Measurements from ENCODE around the gene SLC26A9. TPM values are rescaled to one million over a fixed set of nuclear protein-coding genes. Genes with fewer than 3 reads are reported as not detected.

SLC26A9 gene
- total RNA-seq, 1 donor from 2014 or later, result not detected

- H3K9me3 Mint-ChIP-seq (ENCODE audit: low read depth), result no peaks in the 10 kb centered on the region
- TF ChIP-seq CTCF (IDR thresholded peaks at IDR 0.05), result no peak
- no peaks in the 10 kb centered on the region for H3K36me3 Mint-ChIP-seq (ENCODE audit: low read depth)
- DNase-seq (ENCODE audit: low spot score), result no peak
- no peak overlapping the region for H3K27ac Mint-ChIP-seq (ENCODE audit: unreplicated experiment)
- peaks cover 6% of the 10 kb centered on the region for H3K4me1 Mint-ChIP-seq (ENCODE audit: low read depth)
- H3K4me3 Mint-ChIP-seq (ENCODE audit: unreplicated experiment), result no peak overlapping the region
- H3K27me3 Mint-ChIP-seq (ENCODE audit: low read depth), result no peaks in the 10 kb centered on the region
Observed at GRCh38 chr1:205972491-205973168, 29.4 kb upstream of the SLC26A9 start.

- Mint-ChIP-seq H3K27me3 (ENCODE audit: low read depth) (no peaks in the 10 kb centered on the region), H3K27ac (ENCODE audit: unreplicated experiment) (no peak overlapping the region), H3K36me3 (ENCODE audit: low read depth) (no peaks in the 10 kb centered on the region), H3K9me3 (ENCODE audit: low read depth) (no peaks in the 10 kb centered on the region), H3K4me3 (ENCODE audit: unreplicated experiment) (no peak overlapping the region), H3K4me1 (ENCODE audit: low read depth) (peaks cover 4% of the 10 kb centered on the region)
- DNase-seq (ENCODE audit: low spot score), result no peak
- TF ChIP-seq CTCF (IDR thresholded peaks at IDR 0.05), result no peak
Observed at GRCh38 chr1:205972081-205972480, 28.8 kb upstream of the SLC26A9 start.

- H3K4me3 Mint-ChIP-seq (ENCODE audit: unreplicated experiment), result no peak overlapping the region
- no peaks in the 10 kb centered on the region for H3K27me3 Mint-ChIP-seq (ENCODE audit: low read depth)
- TF ChIP-seq CTCF (IDR thresholded peaks at IDR 0.05), result no peak
- DNase-seq (ENCODE audit: low spot score), result no peak
- H3K9me3 Mint-ChIP-seq (ENCODE audit: low read depth), result no peaks in the 10 kb centered on the region
- H3K4me1 Mint-ChIP-seq (ENCODE audit: low read depth), result no peaks in the 10 kb centered on the region
- no peak overlapping the region for H3K27ac Mint-ChIP-seq (ENCODE audit: unreplicated experiment)
- no peaks in the 10 kb centered on the region for H3K36me3 Mint-ChIP-seq (ENCODE audit: low read depth)
Observed at GRCh38 chr1:205971082-205971481, 27.8 kb upstream of the SLC26A9 start.

DNA sequence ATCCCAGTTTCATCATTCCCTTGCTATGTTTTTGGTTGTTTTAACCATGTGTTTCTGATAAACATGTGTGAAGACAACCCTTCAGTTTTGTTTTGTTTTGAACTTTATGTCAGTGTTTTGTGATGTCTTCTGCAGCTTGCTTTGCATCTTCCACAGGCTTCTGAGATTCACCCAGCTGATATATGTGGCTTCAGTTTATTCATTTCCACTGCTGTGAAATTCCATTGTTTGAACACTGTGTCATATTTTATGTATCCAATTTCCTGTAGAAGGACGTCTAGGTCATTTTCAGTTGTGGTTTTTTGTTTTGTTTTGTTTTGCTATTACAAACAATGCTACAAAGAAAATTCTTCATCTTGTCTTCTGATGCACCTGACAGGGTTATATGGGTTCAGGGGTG lies 27.2 kb upstream of the SLC26A9 start:
- no peak overlapping the region for H3K27ac Mint-ChIP-seq (ENCODE audit: unreplicated experiment)
- DNase-seq (ENCODE audit: low spot score), result no peak
- H3K9me3 Mint-ChIP-seq (ENCODE audit: low read depth), result no peaks in the 10 kb centered on the region
- H3K4me1 Mint-ChIP-seq (ENCODE audit: low read depth), result no peaks in the 10 kb centered on the region
- no peak for TF ChIP-seq CTCF (IDR thresholded peaks at IDR 0.05)
- H3K27me3 Mint-ChIP-seq (ENCODE audit: low read depth), result no peaks in the 10 kb centered on the region
- H3K36me3 Mint-ChIP-seq (ENCODE audit: low read depth), result no peaks in the 10 kb centered on the region
- H3K4me3 Mint-ChIP-seq (ENCODE audit: unreplicated experiment), result no peak overlapping the region

DNA sequence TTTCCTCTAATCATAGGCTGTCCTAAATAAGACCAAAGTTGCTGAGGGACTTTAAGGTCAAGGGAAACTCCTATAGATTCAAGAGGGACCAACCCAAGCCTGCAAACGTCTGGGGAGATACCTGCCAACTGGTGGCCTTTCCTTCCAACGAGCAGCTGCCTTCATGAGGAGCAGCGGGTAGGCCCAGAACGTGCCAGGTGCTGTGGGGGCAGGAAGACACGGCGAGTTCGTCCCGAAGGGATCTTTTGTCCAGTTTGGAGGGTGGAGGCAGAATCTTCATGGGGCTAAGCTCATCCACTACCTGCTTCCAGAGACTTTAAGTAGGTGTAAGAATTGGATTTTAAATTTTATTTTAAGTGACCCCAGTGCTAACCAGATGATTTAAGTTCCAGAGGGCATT lies 26.0 kb upstream of the SLC26A9 start:
- no peak for TF ChIP-seq CTCF (IDR thresholded peaks at IDR 0.05)
- no peaks in the 10 kb centered on the region for H3K36me3 Mint-ChIP-seq (ENCODE audit: low read depth)
- no peaks in the 10 kb centered on the region for H3K27me3 Mint-ChIP-seq (ENCODE audit: low read depth)
- H3K9me3 Mint-ChIP-seq (ENCODE audit: low read depth), result no peaks in the 10 kb centered on the region
- no peak overlapping the region for H3K27ac Mint-ChIP-seq (ENCODE audit: unreplicated experiment)
- no peak overlapping the region for H3K4me3 Mint-ChIP-seq (ENCODE audit: unreplicated experiment)
- DNase-seq (ENCODE audit: low spot score), result no peak
- H3K4me1 Mint-ChIP-seq (ENCODE audit: low read depth), result no peaks in the 10 kb centered on the region
